ENCODE results near the gene STAC.

- no peak for TF ChIP-seq REST (IDR thresholded peaks at IDR 0.05)
- no peak for TF ChIP-seq JUND (IDR thresholded peaks at IDR 0.05)
- TF ChIP-seq EGR1 (IDR thresholded peaks at IDR 0.05; ENCODE audit: low read depth in 2 of 2), result no peak
- TF ChIP-seq CTCF (IDR thresholded peaks at IDR 0.05; ENCODE audit: low read depth, low read length, missing input control), result no peak
- TF ChIP-seq ATF3 (IDR thresholded peaks at IDR 0.05), result no peak
- no peak for TF ChIP-seq GABPA (IDR thresholded peaks at IDR 0.05 in 1 of 2, conservative IDR thresholded peaks at IDR 0.05 in 1 of 2)
- TF ChIP-seq MAX (IDR thresholded peaks at IDR 0.05), result no peak
- TF ChIP-seq TAF1 (conservative IDR thresholded peaks at IDR 0.05), result no peak
- no peak for TF ChIP-seq ZBTB33 (IDR thresholded peaks at IDR 0.05)
- TF ChIP-seq RAD21 (IDR thresholded peaks at IDR 0.05), result no peak
- no peak for TF ChIP-seq RXRA (IDR thresholded peaks at IDR 0.05)
- TF ChIP-seq HNF4G (IDR thresholded peaks at IDR 0.05), result no peak
Observed at GRCh38 chr3:36477655-36478054, 97.4 kb downstream of the STAC start.
